IMR-90 (cell line): ENCODE measurements around the gene NXPH2. TPM values are rescaled to one million over a fixed set of nuclear protein-coding genes. Genes with fewer than 3 reads are reported as not detected.

Experiments used
- ATAC-seq: fragments of 200-7000 bp; cut with Tn5 transposase; 2 replicates; pipeline ENCODE4 v1.9.1; 2020; ENCODE audit warnings: low read depth, mild to moderate bottlenecking, moderate library complexity
- BruUV-seq: library from RNA; stranded (reverse); fragments of 400-500 nt; replicated peaks from 2 replicates; lab custom pipeline; 2021; lab: Mats Ljungman, UMichigan
- CTCF ChIA-PET: fragments of 300-600 bp; formaldehyde crosslinking; extraction: SDS; loops from one replicate; lab custom pipeline; 2021; ENCODE audit warnings: antibody characterized with exemption; lab: Yijun Ruan, JAX
- POLR2A ChIA-PET: fragments of 300-600 bp; sonication (Branson Sonifier 250); formaldehyde crosslinking; loops from one replicate; lab custom pipeline; 2022; ENCODE audit warnings: antibody characterized with exemption; ENCODE audit not compliant: unreplicated experiment; lab: Charles Lee
- DNase-seq: peaks from one replicate; pipeline ENCODE4 v3.0.0; 2013
- H2AFZ ChIP-seq: replicated peaks from 2 replicates; pipeline ENCODE3; 2013; ENCODE audit warnings: low read length, mild to moderate bottlenecking; ENCODE audit not compliant: poor library complexity
- H2AK5ac ChIP-seq: 2 replicates; pipeline ENCODE4 v1.6.1; 2013; ENCODE audit warnings: low read depth, low read length, inconsistent platforms
- H2AK9ac ChIP-seq: replicated peaks from 2 replicates; pipeline ENCODE3; 2013; ENCODE audit warnings: mild to moderate bottlenecking, low read depth, low read length, moderate library complexity; ENCODE audit not compliant: poor library complexity
- H2BK120ac ChIP-seq: 2 replicates; pipeline ENCODE4 v1.6.1; 2013; ENCODE audit warnings: low read depth, low read length, inconsistent platforms
- H2BK15ac ChIP-seq: 3 replicates; pipeline ENCODE4 v1.6.1; 2013; ENCODE audit warnings: low read depth, low read length, inconsistent platforms
- H2BK20ac ChIP-seq: 2 replicates; pipeline ENCODE4 v1.6.1; 2013; ENCODE audit warnings: low read depth, mild to moderate bottlenecking, inconsistent platforms, low read length, moderate library complexity
- H2BK5ac ChIP-seq: 2 replicates; pipeline ENCODE4 v1.6.1; 2013; ENCODE audit warnings: mild to moderate bottlenecking, low read depth, low read length, inconsistent platforms; ENCODE audit not compliant: poor library complexity, severe bottlenecking
- H3K14ac ChIP-seq: replicated peaks from 2 replicates; pipeline ENCODE4 v1.6.1; 2013; ENCODE audit warnings: low read depth, low read length, inconsistent platforms
- H3K18ac ChIP-seq: 2 replicates; pipeline ENCODE4 v1.6.1; 2013; ENCODE audit warnings: low read depth, low read length, control low read depth
- H3K23ac ChIP-seq: 2 replicates; pipeline ENCODE4 v1.6.1; 2013; ENCODE audit warnings: low read depth, low read length, inconsistent platforms
- H3K27ac ChIP-seq: 2 replicates; pipeline ENCODE4 v1.5.1; 2013; ENCODE audit warnings: mild to moderate bottlenecking, control low read depth, low read length; ENCODE audit not compliant: insufficient read depth
- H3K27me3 ChIP-seq: 2 replicates; pipeline ENCODE4 v1.6.1; 2013; ENCODE audit warnings: low read length; ENCODE audit not compliant: control insufficient read depth, insufficient read depth
- H3K36me3 ChIP-seq: 2 replicates; pipeline ENCODE4 v1.6.1; 2013; ENCODE audit warnings: low read length, mixed read lengths; ENCODE audit not compliant: control insufficient read depth, insufficient read depth
- H3K4ac ChIP-seq: 2 replicates; pipeline ENCODE4 v1.6.1; 2013; ENCODE audit warnings: low read depth, low read length, inconsistent platforms
- H3K4me1 ChIP-seq: 2 replicates; pipeline ENCODE4 v1.6.1; 2013; ENCODE audit warnings: low read length, mixed read lengths; ENCODE audit not compliant: control insufficient read depth, insufficient read depth
- H3K4me2 ChIP-seq: 2 replicates; pipeline ENCODE4 v1.6.1; 2013; ENCODE audit warnings: low read depth, mild to moderate bottlenecking, control low read depth, low read length, moderate library complexity
- H3K4me3 ChIP-seq: 2 replicates; pipeline ENCODE4 v1.5.1; 2013; ENCODE audit warnings: low read depth, mild to moderate bottlenecking, control low read depth, low read length, moderate library complexity; ENCODE audit not compliant: insufficient read depth
- H3K56ac ChIP-seq: 2 replicates; pipeline ENCODE4 v1.6.1; 2013; ENCODE audit warnings: low read length, inconsistent platforms; ENCODE audit not compliant: insufficient read depth; ENCODE audit errors: extremely low read depth
- H3K79me1 ChIP-seq, 2 experiments: 2 replicates each; pipeline ENCODE4 v1.6.1; 2013; ENCODE audit warnings: low read length in 2 of 2, inconsistent platforms in 1 of 2, low read depth in 1 of 2
- H3K9ac ChIP-seq: 2 replicates; pipeline ENCODE4 v1.6.1; 2013; ENCODE audit warnings: low read depth, low read length, control low read depth
- H3K9me1 ChIP-seq: 2 replicates; pipeline ENCODE4 v1.6.1; 2013; ENCODE audit warnings: low read length, inconsistent platforms; ENCODE audit not compliant: insufficient read depth
- H3K9me3 ChIP-seq: 2 replicates; pipeline ENCODE4 v1.6.1; 2013; ENCODE audit warnings: low read length; ENCODE audit not compliant: control insufficient read depth, insufficient read depth
- H4K20me1 ChIP-seq: 2 replicates; pipeline ENCODE4 v1.6.1; 2013; ENCODE audit warnings: low read length, inconsistent platforms; ENCODE audit not compliant: insufficient read depth
- H4K5ac ChIP-seq: 2 replicates; pipeline ENCODE4 v1.6.1; 2013; ENCODE audit warnings: mild to moderate bottlenecking, low read depth, low read length, control low read depth
- H4K8ac ChIP-seq, 2 experiments: 2 replicates each; pipeline ENCODE4 v1.6.1; 2013; ENCODE audit warnings: low read depth in 2 of 2, low read length in 2 of 2, control low read depth in 1 of 2, inconsistent platforms in 1 of 2
- H4K91ac ChIP-seq: 2 replicates; pipeline ENCODE4 v1.6.1; 2013; ENCODE audit warnings: low read depth, low read length, inconsistent platforms; ENCODE audit not compliant: insufficient read depth
- WGBS, 2 experiments: methylation state at CpG; one replicate each; pipeline versions ENCODE4 v1.1.5 to v1.1.7; 2013; ENCODE audit warnings: missing lambda C conversion rate in 2 of 2; ENCODE audit not compliant: insufficient read length in 1 of 2; ENCODE audit errors: extremely low coverage in 2 of 2; 5-methylcytosine and 5-hydroxymethylcytosine counted together
- dilution Hi-C: fragments of 300-500 bp; cut with HindIII; formaldehyde crosslinking; loops from one replicate; pipeline ENCODE4 v1.14.3; 2018; ENCODE audit warnings: low sequenced_read_pairs; ENCODE audit not compliant: unreplicated experiment
- in situ Hi-C: fragments of 300-500 bp; cut with MboI; formaldehyde crosslinking; loops from 3 replicates; pipeline ENCODE4 v1.14.3; 2019; ENCODE audit warnings: low sequenced_read_pairs, inconsistent platforms, mixed read lengths
- intact Hi-C: fragments of 100-400 bp; cut with micrococcal nuclease; formaldehyde crosslinking; loops from 2 replicates; pipeline ENCODE4 v1.10.0; 2022
- polyA plus RNA-seq, 3 experiments: library from polyadenylated mRNA; depleted of rRNA; stranded (reverse); fragments of >200 nt; gene quantifications; 2 replicates each; pipeline ENCODE4 v1.2.3, GENCODE V29; 2012; ENCODE audit warnings: low replicate concordance in 1 of 3
- total RNA-seq: library from RNA; depleted of rRNA; stranded (reverse); fragments of >200 nt; gene quantifications from 2 replicates; pipeline ENCODE4 v1.2.3, GENCODE V29; 2012
- TF ChIP-seq, protein P1 (sequence below): fragments of 150-350 bp; IDR thresholded peaks from 2 replicates; pipeline ENCODE4 v1.6.1; 2016; ENCODE audit warnings: low read depth, mild to moderate bottlenecking, low read length, moderate library complexity, borderline replicate concordance

NXPH2 gene
- total and polyA plus RNA-seq, 2 of the 4 experiments (the other 2 are of a cell fraction): not detected

DNA sequence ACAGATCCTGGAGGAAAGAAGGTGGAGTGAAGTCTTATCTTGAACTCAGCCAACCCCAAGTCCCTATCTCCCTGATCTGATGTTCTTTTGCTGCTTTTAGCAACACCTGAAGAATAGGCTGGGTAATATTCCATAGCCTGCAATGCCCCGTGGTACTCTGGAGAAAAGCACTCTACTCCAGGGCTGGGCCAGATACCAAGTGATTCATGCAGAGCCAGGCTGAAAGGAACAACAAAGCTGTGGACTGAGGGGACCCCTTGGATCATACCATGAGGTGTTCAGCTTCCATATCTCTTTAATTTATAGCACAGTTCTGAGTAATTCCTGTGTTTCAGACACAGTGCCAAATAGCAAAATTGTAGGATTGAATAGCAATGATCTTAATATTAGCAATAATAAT is 130.6 kb downstream of the NXPH2 start:
- no peaks in the 10 kb centered on the region for H3K4me1 ChIP-seq
- no peak overlapping the region for H2BK20ac ChIP-seq
- no peak overlapping the region for H4K91ac ChIP-seq
- no peaks in the 10 kb centered on the region for H3K9me3 ChIP-seq
- H3K36me3 ChIP-seq: no peaks in the 10 kb centered on the region
- no peak overlapping the region for H2BK5ac ChIP-seq
- 17% methylated on average over 1 of the region's 1 CpG; no CpG with 5 or more reads in 1 of the 2 experiments for WGBS, 2 experiments
- H2BK120ac ChIP-seq: no peak overlapping the region
- H3K9me1 ChIP-seq: no peaks in the 10 kb centered on the region
- no TSS peak for BruUV-seq
- H3K9ac ChIP-seq: no peak overlapping the region
- ChIA-PET POLR2A (no interaction called here), CTCF (interaction anchor here (0.6 to 1.0 kb wide), 2 partner anchors 12 to 77 kb away, joined by 3 read pairs; no protein-coding TSS in a partner anchor)
- no peaks in the 10 kb centered on the region for H3K79me1 ChIP-seq
- H3K4ac ChIP-seq: no peak overlapping the region
- H2AK9ac ChIP-seq: no peak overlapping the region
- no peaks in the 10 kb centered on the region for H3K27me3 ChIP-seq
- no peak overlapping the region for H3K4me2 ChIP-seq
- H3K4me3 ChIP-seq: no peak overlapping the region
- TF ChIP-seq, protein P1, sequence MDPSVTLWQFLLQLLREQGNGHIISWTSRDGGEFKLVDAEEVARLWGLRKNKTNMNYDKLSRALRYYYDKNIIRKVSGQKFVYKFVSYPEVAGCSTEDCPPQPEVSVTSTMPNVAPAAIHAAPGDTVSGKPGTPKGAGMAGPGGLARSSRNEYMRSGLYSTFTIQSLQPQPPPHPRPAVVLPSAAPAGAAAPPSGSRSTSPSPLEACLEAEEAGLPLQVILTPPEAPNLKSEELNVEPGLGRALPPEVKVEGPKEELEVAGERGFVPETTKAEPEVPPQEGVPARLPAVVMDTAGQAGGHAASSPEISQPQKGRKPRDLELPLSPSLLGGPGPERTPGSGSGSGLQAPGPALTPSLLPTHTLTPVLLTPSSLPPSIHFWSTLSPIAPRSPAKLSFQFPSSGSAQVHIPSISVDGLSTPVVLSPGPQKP: no peak
- no peak overlapping the region for H4K5ac ChIP-seq
- H2AFZ ChIP-seq: no peak overlapping the region
- H3K18ac ChIP-seq: no peak overlapping the region
- ATAC-seq (no peak), DNase-seq (no peak)
- no peak overlapping the region for H3K56ac ChIP-seq
- dilution Hi-C loops: no loop called here
- in situ Hi-C loops: no loop called here
- H4K8ac ChIP-seq: no peak overlapping the region
- H2BK15ac ChIP-seq: no peak overlapping the region
- no peaks in the 10 kb centered on the region for H4K20me1 ChIP-seq
- no peak overlapping the region for H3K27ac ChIP-seq
- no peak overlapping the region for H2AK5ac ChIP-seq
- H3K23ac ChIP-seq: no peak overlapping the region
- H3K14ac ChIP-seq: no peak overlapping the region
- intact Hi-C loops: no loop called here
